HG03060 (cell line): ENCODE results near the gene DECR2.
A peak's percentile ranks its signal among the peaks of the same experiment; 100 is the strongest.

Source experiments
- ATAC-seq: cut with Tn5 transposase; IDR thresholded peaks from one replicate; pipeline ENCODE4 v1.9.1; 2021; ENCODE audit warnings: low read depth, moderate number of reproducible peaks; ENCODE audit not compliant: unreplicated experiment

DECR2 gene

GRCh38 chr16:364595-365491, 36.8 kb upstream of the DECR2 start:
- no peak for ATAC-seq

- ATAC-seq: no peak
Measured at GRCh38 chr16:366476-366875, 35.2 kb upstream of the DECR2 start.

DNA sequence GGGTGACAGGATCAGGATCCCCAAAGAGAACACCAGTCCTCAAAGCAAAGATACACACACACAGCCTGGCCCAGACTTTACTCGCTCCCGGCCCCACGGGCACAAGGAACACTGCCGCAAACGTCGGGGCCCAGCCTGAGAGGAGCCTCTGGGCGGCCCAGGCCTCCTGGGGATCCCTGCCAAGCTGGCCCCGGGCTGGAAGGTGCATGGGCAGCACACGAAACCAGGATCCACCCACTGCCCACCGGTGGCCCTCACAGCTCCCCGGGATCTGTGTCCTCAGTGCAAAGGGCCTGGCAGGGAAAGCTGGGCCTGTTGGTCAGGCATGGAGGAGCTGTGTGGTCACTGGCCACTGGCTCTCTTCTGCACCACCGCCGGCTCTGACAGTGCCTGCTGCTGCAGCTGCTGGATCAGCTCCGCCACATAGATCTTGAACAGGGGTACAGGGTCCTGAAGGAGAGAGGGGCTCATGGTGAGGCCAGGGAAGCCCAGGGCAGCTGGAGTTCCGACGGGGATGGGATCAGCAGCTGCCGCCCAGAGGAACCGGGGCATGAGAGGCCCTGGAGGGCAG, 34.3 kb upstream of the DECR2 start:
- no peak for ATAC-seq

DNA sequence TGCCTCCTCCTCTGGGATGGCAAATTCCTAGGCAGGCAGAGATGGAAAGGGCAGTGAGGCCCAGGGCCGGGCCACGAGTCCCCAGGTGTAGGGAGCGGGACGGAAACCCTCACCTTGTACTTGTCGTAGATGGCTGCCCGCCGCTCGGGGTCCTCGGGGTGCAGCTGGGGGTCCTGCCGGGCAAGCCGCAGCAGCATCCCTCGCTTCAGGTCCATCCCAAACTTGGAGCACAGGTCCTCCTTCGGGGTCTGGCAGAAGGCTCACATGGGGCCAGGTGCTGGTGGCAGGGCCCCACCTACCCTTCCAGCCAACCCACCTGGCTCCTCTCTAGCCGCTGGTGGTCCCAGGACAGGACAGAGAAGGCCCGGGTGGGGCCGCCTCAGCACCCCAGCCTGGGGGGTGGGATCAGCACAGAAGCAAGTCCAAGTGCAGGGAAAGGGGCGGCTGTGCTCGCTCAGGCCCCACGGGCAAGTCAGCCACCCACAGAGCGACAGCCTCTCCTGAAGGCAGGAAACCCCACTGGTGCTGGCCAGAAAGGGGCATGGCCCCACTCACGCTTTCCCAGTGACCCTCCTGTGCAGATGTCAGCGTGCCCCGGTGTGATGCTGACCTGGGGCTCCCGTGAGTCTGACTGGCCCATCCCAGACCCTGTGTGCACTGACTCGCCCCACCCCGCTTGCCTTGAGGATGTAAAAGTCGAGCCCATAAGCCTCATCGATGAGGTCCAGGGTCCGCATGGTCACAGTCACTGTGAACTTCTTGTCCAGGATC, 33.1 kb upstream of the DECR2 start:
- no peak for ATAC-seq

DNA sequence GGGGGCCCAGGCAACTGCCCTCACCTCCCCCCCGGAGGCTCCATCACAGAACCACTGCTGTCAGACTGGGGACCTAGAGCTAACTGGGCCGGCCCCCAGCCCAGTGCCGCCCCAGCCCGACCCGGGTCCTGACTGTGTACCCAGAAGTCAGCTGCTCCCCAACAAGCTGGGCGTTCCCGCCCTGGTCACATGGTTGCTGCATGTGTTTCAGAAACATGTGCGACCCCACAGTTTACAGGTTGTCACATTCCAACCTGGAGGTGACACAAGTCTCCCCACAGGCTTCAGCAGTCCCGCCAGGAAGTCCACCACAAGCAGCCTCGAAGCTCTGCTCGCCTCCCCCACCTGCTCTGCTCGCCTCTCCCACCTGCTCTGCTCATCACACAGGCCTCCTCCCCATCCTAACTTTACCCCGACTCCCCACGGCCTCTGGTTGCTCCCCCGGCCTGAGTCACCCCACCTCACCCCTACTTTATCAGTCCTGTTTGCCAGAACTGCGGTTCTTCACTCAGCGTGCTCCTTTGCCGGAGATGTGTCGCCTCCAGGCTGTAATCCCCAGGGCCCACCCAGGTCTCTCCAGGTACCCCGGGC, 32.3 kb upstream of the DECR2 start:
- ATAC-seq: no peak

- ATAC-seq: no peak
Measured at GRCh38 chr16:369866-370436, 31.7 kb upstream of the DECR2 start.

- ATAC-seq: peak; percentile 74
Measured at GRCh38 chr16:370443-370842, 31.2 kb upstream of the DECR2 start, which contains the start of gene MRPL28. TSS of gene MRPL28 (minus strand) at chr16:370538. CDS start at chr16:370218, 320 bp downstream.

DNA sequence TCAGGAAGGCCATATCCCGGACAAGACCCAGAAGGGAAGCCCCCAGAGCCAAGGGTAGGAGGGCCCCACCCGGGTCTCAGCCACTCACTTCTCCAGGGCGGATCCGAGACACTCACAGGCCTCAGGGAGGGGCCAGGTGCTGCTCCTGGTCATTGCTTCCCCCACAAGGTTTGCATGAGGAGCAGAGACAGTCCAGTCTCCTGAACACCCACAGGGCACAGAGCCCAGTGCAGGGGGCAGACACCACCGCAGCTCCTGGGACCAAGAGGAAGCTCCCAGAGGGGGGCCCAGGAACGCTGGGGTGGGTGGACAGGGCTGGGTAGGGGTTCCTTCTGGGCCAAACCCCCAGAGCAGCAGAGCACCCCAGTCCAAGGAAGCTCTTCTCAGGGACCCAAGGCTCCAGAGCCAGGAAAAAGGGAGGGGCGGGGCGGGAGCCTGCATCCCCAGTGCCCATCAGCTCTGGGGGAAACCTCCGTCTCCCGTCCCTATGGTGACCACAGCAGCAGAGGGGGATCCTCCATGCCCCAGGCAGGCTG, 30.6 kb upstream of the DECR2 start:
- no peak for ATAC-seq

DNA sequence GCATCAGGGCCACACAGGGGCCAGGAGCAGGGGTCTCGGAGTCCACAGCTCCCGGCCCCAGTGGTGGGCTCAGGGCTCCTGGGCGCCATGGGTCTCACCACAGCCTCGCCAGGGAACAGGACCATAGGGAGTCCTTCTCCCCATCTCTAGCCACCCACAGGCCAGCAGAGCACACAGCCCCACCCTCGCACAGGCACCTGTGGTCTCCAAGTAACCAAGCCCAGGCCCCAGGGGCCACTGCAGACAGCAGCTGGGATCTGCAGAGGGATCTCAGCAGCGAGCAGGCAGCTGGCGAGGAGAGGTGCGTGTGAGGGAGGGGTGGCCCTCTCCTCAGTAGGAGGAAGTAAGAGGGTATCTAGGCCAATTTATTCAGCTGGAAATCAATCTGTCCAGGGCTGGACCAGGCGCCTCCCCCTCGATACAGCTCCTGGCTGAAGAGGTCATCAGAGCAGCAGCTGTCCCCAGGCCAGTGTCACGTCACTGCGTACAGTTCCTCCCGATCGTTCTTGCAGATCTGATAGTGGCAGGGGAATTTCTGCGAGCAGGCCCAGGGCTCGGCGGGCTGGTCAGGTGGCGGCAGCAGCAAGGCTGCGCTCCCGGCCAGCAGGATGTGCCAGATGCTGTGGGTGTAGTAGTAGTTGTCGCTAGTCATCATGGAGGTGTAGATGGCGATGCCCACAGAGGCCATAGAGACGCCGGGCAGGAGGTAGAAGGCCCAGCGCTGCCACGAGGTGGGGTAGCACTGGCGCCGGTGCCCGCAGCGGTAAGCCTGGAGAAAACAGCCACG, 30.0 kb upstream of the DECR2 start:
- no peak for ATAC-seq

GRCh38 chr16:372302-372983, 29.2 kb upstream of the DECR2 start:
- no peak for ATAC-seq

- ATAC-seq: no peak
Measured at GRCh38 chr16:373020-373598, 28.6 kb upstream of the DECR2 start.

- no peak for ATAC-seq
Measured at GRCh38 chr16:373848-374615, 27.7 kb upstream of the DECR2 start.

DNA sequence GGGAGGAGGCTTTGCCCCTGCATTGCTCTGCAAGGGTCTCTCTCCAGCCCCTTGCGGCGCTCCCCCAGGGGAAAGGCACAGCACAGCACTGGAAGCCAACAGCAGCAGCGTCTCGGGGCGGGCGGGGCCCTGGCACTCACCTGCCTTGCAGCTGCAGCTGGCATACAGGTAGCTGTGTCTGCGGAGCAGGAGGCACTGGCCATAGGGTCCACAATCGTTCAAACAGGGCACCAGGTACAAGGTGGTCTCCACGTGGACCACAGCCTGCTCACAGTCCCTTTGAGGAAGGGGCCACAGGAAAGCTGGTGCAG, 27.1 kb upstream of the DECR2 start:
- no peak for ATAC-seq

- ATAC-seq: no peak
Measured at GRCh38 chr16:375212-375611, 26.5 kb upstream of the DECR2 start.

- no peak for ATAC-seq
Measured at GRCh38 chr16:375927-376816, 25.5 kb upstream of the DECR2 start.

GRCh38 chr16:376817-377418, 24.8 kb upstream of the DECR2 start:
- no peak for ATAC-seq
